ENCODE data around the gene MKS1.

Gene MKS1

GRCh38 chr17:58219007-58219788, at the start of gene MKS1:
TSS of gene MKS1 (minus strand) at chr17:58219255. CDS start at chr17:58219230, 25 bp downstream.
- peak; percentile 94 for DNase-seq

- no peak for DNase-seq
These were observed 49.3 kb upstream of the MKS1 start for GRCh38 chr17:58268326-58268725.

DNA sequence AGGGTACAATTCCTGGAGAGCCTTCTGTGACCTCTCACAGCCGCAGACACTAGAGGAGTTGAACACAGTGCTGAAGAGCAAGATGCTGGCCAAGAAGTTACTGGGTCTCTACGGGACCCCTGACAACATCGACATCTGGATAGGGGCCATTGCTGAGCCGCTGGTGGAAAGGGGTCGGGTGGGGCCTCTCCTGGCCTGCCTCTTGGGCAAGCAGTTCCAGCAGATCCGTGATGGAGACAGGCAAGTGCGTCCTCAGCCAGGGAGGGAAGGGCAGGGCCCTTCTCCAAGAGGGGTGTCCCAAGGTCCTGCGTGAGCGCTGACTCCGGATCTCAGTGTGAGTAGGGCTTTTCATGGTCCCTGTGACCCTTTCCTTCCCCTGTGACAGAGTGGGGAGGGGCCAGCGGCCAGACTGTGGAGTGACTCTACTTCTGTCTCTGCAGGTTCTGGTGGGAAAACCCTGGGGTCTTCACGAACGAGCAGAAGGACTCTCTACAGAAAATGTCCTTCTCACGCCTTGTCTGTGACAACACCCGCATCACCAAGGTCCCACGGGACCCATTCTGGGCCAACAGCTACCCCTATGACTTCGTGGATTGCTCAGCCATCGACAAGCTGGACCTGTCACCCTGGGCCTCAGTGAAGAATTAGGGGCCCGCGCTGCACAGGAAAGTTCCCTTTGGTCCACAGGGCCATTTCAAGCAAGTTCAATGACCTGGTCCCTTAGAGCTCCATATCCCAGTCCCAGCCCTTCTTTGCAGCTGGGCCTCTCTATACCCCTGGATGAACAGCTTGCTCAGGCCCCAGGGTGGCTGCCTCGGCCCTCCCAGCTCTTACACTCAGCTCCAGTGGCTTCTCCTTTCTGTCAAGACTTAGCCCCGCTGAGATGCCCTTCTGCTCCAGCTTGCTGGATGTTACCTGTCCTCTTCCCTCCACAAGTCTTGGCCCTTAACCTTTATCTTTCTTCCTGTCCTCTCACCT, 48.6 kb upstream of the MKS1 start:
- DNase-seq: no peak

DNA sequence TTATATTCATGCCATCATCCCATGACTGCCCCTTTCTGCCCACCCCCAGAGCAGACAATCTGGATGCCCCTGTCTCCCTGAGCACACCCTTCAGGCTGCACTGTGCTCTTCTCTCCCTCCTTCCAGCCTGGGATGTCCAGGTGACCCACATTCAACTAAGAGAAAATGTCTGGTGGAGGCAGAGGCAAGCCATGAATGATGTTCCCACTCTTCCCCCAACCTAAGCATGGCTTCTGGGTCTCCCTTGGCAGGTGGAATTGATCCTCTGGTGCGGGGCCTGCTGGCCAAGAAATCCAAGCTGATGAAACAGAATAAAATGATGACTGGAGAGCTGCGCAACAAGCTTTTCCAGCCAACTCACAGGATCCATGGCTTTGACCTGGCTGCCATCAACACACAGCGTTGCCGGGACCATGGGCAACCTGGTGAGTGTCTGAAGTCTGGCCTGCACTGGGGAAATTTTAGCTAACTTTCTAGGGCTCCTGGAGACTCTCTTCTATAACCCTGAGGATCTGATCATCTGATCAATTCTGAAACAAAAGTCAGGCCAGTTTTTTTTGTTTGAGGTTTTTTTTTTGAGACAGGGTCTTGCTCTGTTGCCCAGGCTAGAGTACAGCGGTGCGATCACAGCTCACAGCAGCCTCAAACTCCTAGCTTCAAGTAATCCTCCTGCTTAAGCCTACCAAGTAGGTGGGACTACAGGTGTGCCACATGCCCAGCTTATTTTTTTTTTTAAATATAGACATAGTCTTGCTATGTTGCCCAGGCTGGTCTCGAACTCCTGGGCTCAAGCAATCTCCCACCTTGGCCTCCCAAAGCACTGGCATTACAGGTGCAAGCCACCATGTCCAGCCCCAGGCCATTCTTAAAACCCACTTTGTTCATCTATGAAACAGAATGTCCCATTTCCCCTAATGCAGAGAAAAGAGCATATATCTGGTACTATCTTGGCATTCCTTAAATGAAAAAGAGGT, 47.1 kb upstream of the MKS1 start:
- no peak for DNase-seq

DNA sequence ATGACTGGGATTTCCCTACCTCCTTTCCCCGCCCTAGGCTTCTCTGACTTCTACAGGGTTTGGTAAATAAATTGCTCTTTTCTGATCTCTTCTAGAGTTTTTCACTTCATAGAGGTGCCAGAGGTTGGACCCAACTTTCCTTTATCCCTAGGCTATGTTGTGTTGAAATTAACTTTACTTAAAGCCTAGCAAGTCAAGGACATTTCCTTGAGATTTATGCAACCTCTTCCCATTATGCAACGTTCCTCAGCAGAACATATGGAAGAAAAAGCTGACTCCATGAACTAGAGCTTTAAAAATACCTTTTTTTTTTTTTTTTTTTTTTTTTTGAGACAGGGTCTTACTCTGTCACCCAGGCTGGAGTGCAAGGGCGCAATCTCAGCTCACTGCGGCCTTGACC, 46.2 kb upstream of the MKS1 start:
- DNase-seq: no peak

DNA sequence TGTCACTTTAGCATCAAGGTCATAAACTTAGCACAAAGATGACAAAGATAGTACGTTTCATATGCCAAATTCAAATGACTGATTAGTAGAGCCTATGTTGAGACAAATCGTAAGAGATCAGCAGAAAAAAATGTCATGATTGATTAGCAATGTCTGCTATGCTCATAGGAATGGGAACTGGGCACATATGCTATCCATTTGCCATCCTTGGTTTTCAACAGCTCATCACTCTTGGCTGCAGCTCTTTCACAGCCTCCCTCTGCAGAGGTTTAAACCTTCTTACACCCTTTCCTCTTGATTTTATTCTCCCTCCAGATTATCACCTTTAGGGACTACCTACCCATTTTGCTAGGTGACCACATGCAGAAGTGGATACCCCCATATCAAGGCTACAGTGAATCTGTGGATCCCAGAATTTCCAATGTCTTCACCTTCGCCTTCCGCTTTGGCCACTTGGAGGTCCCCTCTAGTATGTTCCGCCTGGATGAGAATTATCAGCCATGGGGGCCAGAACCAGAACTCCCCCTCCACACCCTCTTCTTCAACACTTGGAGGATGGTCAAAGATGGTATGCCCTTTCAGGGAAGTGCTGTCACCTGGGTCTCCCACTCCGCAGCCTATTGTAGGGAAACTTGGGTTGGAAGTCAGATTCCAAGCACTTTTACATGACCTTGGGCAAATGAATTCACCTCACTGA, 45.5 kb upstream of the MKS1 start:
- DNase-seq: no peak

GRCh38 chr17:58263773-58264172, 44.7 kb upstream of the MKS1 start:
- no peak for DNase-seq

DNA sequence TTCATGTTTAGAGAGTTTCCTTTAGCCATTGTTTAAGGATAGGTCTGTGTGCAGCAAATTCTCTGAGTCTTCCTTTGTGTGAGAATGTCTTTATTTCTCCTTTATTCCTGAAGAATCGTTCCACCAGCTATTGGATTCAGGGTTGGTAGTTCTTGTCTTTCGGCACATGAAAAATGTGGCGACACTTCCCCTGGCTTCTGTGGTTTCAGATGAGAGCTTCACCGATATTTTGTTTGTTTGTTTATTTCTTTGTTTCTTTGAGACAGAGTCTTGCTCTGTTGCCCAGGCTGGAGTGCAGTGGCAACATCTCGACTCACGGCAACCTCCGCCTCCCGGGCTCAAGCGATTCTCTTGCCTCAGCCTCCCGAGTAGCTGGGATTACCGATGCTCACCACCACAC, 43.1 kb upstream of the MKS1 start:
- no peak for DNase-seq

DNA sequence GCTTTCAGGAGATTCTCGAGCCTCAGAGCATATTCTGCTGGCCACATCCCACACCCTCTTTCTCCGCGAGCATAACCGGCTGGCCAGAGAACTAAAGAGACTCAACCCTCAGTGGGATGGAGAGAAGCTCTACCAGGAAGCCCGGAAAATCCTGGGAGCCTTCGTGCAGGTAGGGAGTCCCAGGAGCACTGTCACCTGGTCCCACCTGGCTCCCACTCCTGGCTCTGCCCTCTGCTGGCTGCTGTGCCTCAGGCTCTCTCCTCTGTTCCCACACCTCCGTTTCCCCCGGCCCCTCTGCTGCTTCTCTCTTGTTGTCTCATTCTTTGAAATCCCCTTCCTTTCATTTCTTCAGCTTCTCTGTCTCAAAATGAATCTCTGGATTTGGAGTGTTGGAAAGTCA, 35.7 kb upstream of the MKS1 start:
- DNase-seq: no peak

DNA sequence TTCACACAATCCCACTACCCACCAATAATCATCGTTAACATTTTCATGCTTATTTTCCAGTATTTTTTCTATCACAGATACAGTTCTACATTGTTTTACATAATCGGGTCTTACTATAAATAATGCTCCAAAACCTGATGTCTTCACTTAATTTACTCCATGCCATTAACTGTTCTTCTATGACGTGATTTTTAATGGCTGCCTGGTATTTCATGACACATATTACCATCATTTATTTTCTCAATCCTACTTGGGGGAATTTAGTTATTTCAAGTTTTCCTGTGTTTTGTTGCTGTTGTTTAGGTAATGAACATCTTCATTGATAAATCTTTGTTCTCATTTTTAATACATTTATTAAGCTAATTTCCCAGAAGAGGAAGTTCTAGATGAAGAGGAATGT, 34.0 kb upstream of the MKS1 start:
- DNase-seq: no peak

GRCh38 chr17:58252141-58252540, 33.1 kb upstream of the MKS1 start:
- no peak for DNase-seq

- DNase-seq: no peak
These were observed 31.4 kb upstream of the MKS1 start for GRCh38 chr17:58250344-58251011.

GRCh38 chr17:58249270-58250133, 30.4 kb upstream of the MKS1 start:
- peak; percentile 56 for DNase-seq

DNA sequence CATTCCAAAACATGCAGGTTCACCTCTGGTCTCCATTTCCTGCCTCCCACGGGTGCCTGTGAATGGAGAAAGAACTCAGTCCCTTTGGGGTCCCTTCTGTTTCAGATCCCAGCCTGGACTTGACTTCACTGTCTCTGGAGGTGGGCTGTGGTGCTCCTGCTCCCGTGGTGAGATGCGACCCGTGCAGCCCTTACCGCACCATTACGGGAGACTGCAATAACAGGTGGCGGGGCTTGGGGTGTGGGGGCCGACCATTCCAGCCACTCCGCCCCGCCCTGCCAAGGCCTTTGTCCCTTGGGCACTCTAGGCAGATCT, 29.9 kb upstream of the MKS1 start:
- no peak for DNase-seq

GRCh38 chr17:58247511-58248363, 28.7 kb upstream of the MKS1 start:
- no peak for DNase-seq

- no peak for DNase-seq
These were observed 27.7 kb upstream of the MKS1 start for GRCh38 chr17:58246781-58247180.

- DNase-seq: no peak
These were observed 27.2 kb upstream of the MKS1 start for GRCh38 chr17:58246104-58246740.

DNA sequence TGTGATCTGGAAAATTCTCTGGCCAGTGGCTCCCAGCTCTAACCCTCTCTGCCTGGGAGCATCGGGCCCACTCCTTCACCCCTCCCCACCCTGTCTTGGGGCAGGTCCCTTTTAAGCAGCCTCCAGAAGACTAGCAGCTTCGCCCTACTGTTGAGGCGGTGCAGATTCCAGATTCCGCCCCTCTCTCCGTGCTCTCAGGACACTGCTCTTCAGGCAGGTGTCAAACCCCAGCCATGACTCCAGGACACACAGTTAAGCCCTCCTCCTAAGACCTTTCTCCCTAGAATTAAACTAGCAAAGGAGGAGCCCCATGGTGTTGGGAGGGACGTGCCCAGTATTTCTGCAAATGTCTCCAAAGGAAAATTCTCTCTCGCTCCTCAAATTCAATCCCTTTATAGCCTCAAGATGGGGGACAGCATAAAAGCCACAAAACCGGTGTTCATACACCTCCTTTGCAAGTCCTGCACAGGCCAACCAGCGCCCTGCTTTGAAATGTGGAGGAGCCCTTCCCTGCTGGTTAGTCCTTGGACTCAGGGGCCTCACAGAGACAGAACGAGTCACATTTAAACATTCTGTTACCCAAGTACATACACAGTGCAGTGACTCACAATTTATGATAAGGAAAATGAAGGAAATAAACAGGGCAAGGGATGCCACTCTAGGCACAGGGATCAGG, 26.5 kb upstream of the MKS1 start:
- DNase-seq: no peak

DNA sequence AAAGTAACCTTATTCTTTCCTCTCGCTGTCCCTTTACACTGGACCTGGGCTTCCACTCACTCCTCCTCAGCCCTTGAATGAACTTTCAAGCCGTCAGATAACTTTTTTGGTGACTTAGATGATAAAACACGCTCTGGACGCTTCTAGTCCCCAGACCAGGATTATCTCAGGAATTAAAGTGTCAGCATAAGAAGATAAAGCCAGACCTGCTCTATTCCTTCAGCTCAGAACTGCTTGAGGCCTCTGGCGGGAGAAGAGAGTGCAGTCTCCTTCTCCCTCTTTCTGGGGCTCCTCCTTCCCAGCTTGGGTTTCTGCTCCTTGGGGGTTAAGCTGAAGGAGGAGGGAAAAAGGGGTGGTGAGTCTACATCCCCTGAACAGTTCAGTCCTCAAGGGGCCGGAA, 25.9 kb upstream of the MKS1 start:
- no peak for DNase-seq
